Activated naive CD8-positive, alpha-beta T cell (primary cell): ENCODE data around the gene KRT15.

Experiments used
- H3K27ac Mint-ChIP-seq: one replicate; pipeline ENCODE4 v1.8.0; 2021; ENCODE audit warnings: mixed read lengths
- H3K27me3 Mint-ChIP-seq: one replicate; pipeline ENCODE4 v1.8.0; 2021; ENCODE audit warnings: mixed read lengths
- H3K36me3 Mint-ChIP-seq: one replicate; pipeline ENCODE4 v1.8.0; 2021; ENCODE audit warnings: mixed read lengths
- H3K4me1 Mint-ChIP-seq: one replicate; pipeline ENCODE4 v1.8.0; 2021; ENCODE audit warnings: low read depth, mixed read lengths
- H3K4me3 Mint-ChIP-seq: one replicate; pipeline ENCODE4 v1.8.0; 2021; ENCODE audit warnings: mild to moderate bottlenecking, mixed read lengths
- H3K9me3 Mint-ChIP-seq: one replicate; pipeline ENCODE4 v1.8.0; 2021; ENCODE audit warnings: low read depth, mixed read lengths

KRT15 gene

GRCh38 chr17:41507315-41507880, 11.3 kb downstream of the KRT15 start:
- Mint-ChIP-seq H3K9me3 (no peaks in the 10 kb centered on the region), H3K4me1 (no peaks in the 10 kb centered on the region), H3K4me3 (no peak overlapping the region), H3K27ac (no peak overlapping the region), H3K27me3 (no peaks in the 10 kb centered on the region), H3K36me3 (no peaks in the 10 kb centered on the region)

- Mint-ChIP-seq H3K27me3 (no peaks in the 10 kb centered on the region), H3K9me3 (no peaks in the 10 kb centered on the region), H3K36me3 (no peaks in the 10 kb centered on the region), H3K4me1 (no peaks in the 10 kb centered on the region), H3K27ac (no peak overlapping the region), H3K4me3 (no peak overlapping the region)
These were observed 12.6 kb downstream of the KRT15 start for GRCh38 chr17:41505809-41506767.

GRCh38 chr17:41505007-41505808, 13.5 kb downstream of the KRT15 start, which contains the start of gene KRT13:
Gene KRT13, minus strand, starts transcription at chr17:41505612. Its CDS starts 62 bp downstream, at chr17:41505550.
- Mint-ChIP-seq H3K4me3 (no peak within 1 kb of the TSS), H3K9me3 (no peaks in the 10 kb centered on the region), H3K27ac (no peak within 1 kb of the TSS), H3K4me1 (no peaks in the 10 kb centered on the region), H3K36me3 (no peaks in the 10 kb centered on the region), H3K27me3 (no peaks in the 10 kb centered on the region)

GRCh38 chr17:41504246-41504977, 14.3 kb downstream of the KRT15 start:
- H3K9me3 Mint-ChIP-seq, result no peaks in the 10 kb centered on the region
- no peaks in the 10 kb centered on the region for H3K36me3 Mint-ChIP-seq
- H3K27me3 Mint-ChIP-seq, result no peaks in the 10 kb centered on the region
- H3K4me3 Mint-ChIP-seq, result no peak overlapping the region
- H3K27ac Mint-ChIP-seq, result no peak overlapping the region
- no peaks in the 10 kb centered on the region for H3K4me1 Mint-ChIP-seq

GRCh38 chr17:41503202-41503601, 15.5 kb downstream of the KRT15 start:
- Mint-ChIP-seq H3K4me1 (peaks cover 2% of the 10 kb centered on the region), H3K9me3 (no peaks in the 10 kb centered on the region), H3K4me3 (no peak overlapping the region), H3K36me3 (no peaks in the 10 kb centered on the region), H3K27ac (no peak overlapping the region), H3K27me3 (no peaks in the 10 kb centered on the region)

- H3K4me1 Mint-ChIP-seq, result peaks cover 10% of the 10 kb centered on the region
- H3K27me3 Mint-ChIP-seq, result no peaks in the 10 kb centered on the region
- H3K36me3 Mint-ChIP-seq, result no peaks in the 10 kb centered on the region
- H3K4me3 Mint-ChIP-seq, result no peak overlapping the region
- no peak overlapping the region for H3K27ac Mint-ChIP-seq
- H3K9me3 Mint-ChIP-seq, result no peaks in the 10 kb centered on the region
These were observed 18.4 kb downstream of the KRT15 start for GRCh38 chr17:41500131-41500911.

- no peak overlapping the region for H3K4me3 Mint-ChIP-seq
- no peak overlapping the region for H3K27ac Mint-ChIP-seq
- no peaks in the 10 kb centered on the region for H3K36me3 Mint-ChIP-seq
- H3K9me3 Mint-ChIP-seq, result no peaks in the 10 kb centered on the region
- H3K4me1 Mint-ChIP-seq, result peaks cover 10% of the 10 kb centered on the region
- no peaks in the 10 kb centered on the region for H3K27me3 Mint-ChIP-seq
These were observed 19.0 kb downstream of the KRT15 start for GRCh38 chr17:41499714-41500113.

GRCh38 chr17:41498276-41498675, 20.4 kb downstream of the KRT15 start:
- H3K27ac Mint-ChIP-seq, result no peak overlapping the region

GRCh38 chr17:41496803-41497484, 21.7 kb downstream of the KRT15 start:
- H3K36me3 Mint-ChIP-seq, result no peaks in the 10 kb centered on the region
- no peak overlapping the region for H3K4me3 Mint-ChIP-seq
- peaks cover 14% of the 10 kb centered on the region for H3K4me1 Mint-ChIP-seq
- H3K27me3 Mint-ChIP-seq, result no peaks in the 10 kb centered on the region
- H3K9me3 Mint-ChIP-seq, result no peaks in the 10 kb centered on the region
- no peak overlapping the region for H3K27ac Mint-ChIP-seq

More at GRCh38 chr17:41498276-41498675, 20.4 kb downstream of the KRT15 start:
- peaks cover 10% of the 10 kb centered on the region for H3K4me1 Mint-ChIP-seq
- H3K9me3 Mint-ChIP-seq, result no peaks in the 10 kb centered on the region
- H3K36me3 Mint-ChIP-seq, result no peaks in the 10 kb centered on the region
- no peak overlapping the region for H3K4me3 Mint-ChIP-seq
- no peaks in the 10 kb centered on the region for H3K27me3 Mint-ChIP-seq

- no peaks in the 10 kb centered on the region for H3K36me3 Mint-ChIP-seq
- no peaks in the 10 kb centered on the region for H3K9me3 Mint-ChIP-seq
- peaks cover 21% of the 10 kb centered on the region for H3K4me1 Mint-ChIP-seq
- no peak overlapping the region for H3K27ac Mint-ChIP-seq
- H3K27me3 Mint-ChIP-seq, result no peaks in the 10 kb centered on the region
- H3K4me3 Mint-ChIP-seq, result no peak overlapping the region
These were observed 24.2 kb downstream of the KRT15 start for GRCh38 chr17:41494524-41494923.

GRCh38 chr17:41492771-41493170, 25.9 kb downstream of the KRT15 start:
- Mint-ChIP-seq H3K4me1 (peaks cover 16% of the 10 kb centered on the region), H3K36me3 (no peaks in the 10 kb centered on the region), H3K27me3 (no peaks in the 10 kb centered on the region), H3K9me3 (no peaks in the 10 kb centered on the region), H3K27ac (no peak overlapping the region), H3K4me3 (no peak overlapping the region)

- Mint-ChIP-seq H3K9me3 (no peaks in the 10 kb centered on the region), H3K27me3 (no peaks in the 10 kb centered on the region), H3K36me3 (no peaks in the 10 kb centered on the region), H3K27ac (no peak overlapping the region), H3K4me3 (no peak overlapping the region), H3K4me1 (peaks cover 16% of the 10 kb centered on the region)
These were observed 26.3 kb downstream of the KRT15 start for GRCh38 chr17:41492351-41492750.

GRCh38 chr17:41491476-41491875, 27.2 kb downstream of the KRT15 start:
- Mint-ChIP-seq H3K27ac (no peak overlapping the region), H3K4me3 (no peak overlapping the region), H3K36me3 (no peaks in the 10 kb centered on the region), H3K27me3 (no peaks in the 10 kb centered on the region), H3K4me1 (peaks cover 10% of the 10 kb centered on the region), H3K9me3 (no peaks in the 10 kb centered on the region)
